Middle frontal gyrus (tissue), 1 donor: Measurements from ENCODE around the gene PCBP3.
"Not testable (repeated sequence)": the region's sequence is repeated elsewhere in the genome, so short reads cannot be mapped to it uniquely, and the experiment has no call there.

Source experiments
- DNase-seq: peaks from one replicate; pipeline ENCODE4 v3.0.0-alpha.2; 2015; ENCODE audit warnings: low spot score; ENCODE audit errors: extremely low spot score

Gene PCBP3

DNA sequence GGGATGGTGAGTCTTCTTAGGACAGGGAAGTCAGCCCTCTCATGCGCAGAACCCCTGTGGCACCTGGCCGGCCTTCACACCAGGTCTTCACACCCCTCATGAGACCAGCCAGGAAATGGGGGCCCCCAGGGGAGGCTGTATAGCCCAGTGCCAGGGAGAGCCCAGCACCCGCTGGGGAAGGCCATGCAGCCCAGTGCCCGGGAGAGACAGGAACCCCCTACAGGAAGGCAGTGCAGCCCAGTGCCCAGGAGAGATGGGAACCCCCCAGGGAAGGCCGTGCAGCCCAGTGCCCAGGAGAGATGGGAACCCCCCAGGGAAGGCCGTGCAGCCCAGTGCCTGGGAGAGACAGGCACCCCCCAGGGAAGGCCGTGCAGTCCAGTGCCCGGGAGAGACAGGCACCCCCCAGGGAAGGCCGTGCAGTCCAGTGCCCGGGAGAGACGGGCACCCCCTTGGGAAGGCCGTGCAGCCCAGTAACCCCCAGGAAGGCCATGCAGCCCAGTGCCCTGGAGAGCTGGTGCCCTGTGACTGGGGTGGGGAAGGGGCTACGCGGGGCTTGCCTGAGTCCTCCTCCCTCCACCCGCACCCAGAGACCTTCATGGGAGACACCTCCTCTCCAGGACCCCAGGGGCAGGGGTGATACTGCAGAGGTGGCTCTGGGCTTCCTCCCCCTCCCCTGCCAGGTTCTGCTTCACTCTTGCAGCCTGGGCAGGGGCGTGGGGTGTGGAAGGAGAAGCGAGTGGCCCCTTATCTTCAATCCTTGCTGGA is 227.5 kb downstream of the PCBP3 start:
- DNase-seq: no peak

DNA sequence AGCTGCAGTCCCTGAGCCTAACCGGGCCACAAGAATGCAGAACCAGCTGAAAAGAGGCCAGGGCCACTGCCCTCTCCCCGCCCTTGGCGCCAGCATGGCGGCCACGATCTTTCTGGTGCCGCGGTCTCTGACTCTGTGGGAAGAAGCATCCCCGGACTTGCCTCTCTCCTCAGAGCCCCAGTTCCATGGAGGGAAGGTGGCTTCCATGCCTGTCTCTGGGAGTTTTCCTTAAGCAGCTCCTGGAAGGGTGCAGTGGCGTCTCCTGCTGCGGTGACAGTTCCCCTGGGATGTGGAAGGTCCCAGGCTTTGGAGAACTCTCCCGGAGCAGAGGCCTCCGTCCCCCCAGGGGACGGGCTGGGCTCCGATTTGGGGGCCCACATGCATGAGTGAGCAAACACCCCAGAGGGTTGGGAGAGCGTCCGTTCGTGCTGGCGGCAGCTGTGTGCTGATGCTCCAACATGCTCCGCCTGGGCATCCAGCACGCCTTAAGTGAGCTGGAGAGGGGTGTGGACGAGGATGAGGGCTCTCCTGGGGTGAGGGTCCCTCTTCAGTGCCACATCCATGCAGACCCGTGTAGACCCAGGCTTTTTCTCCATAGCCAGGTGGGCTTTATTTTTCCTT is 228.2 kb downstream of the PCBP3 start:
- DNase-seq: no peak

DNA sequence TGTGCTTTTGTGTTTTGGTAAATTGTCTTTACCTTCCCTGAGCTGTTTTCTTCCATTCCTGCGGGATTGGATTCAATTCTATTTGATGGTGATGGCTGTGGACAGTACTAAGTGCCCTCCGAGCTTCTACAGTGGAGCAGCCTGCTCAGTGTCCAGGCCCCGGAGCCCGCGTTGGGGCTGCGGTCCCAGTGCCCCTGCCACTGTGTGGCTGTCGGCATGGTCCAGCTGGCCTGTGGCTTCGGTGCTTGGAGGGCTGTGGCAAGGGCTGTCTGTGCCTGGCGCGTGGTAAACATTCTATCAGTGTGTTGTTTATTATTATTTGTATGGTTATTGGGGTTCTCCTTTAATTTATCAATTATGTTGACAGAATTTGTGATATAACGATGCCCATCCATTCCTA is 228.9 kb downstream of the PCBP3 start:
- DNase-seq: no peak

DNA sequence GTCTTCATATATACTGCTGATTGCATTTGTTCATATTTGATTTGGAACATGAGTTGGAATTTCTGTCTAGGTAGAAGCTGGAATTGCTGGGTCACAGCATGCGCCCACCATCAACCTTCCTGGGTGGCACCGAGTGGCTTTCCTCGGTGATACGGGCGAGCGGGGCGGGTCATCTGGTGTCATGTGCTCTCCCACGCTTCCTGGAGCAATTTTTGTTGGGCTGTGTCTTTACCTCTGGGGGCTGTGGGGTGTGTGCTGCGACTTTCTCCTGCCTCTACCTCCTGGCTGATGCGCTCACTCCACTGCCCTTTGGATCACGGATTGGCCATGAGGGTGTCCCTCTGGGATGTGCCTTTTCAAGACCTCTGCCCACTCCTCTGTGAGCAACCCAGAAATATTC is 229.4 kb downstream of the PCBP3 start:
- no peak for DNase-seq

DNA sequence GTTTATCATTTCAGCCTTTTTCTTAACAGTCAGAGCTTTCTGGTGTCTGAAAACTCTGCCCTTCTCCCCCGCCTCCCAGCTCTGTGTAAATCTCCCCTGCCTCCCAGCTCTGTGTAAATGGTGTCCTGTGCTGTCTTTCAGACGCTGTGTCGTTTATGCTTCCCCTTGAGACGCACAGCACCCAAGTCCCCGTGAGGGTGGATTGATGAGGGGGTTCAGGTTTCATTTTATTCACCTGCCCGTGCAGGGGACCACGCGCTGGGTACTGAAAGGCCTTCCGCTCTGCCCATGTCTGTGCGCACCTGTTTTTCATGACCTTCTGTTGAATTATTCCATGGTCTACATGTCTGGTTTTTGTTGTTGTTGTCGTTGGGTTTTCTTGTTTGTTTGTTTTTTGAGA is 229.9 kb downstream of the PCBP3 start:
- no peak for DNase-seq

DNA sequence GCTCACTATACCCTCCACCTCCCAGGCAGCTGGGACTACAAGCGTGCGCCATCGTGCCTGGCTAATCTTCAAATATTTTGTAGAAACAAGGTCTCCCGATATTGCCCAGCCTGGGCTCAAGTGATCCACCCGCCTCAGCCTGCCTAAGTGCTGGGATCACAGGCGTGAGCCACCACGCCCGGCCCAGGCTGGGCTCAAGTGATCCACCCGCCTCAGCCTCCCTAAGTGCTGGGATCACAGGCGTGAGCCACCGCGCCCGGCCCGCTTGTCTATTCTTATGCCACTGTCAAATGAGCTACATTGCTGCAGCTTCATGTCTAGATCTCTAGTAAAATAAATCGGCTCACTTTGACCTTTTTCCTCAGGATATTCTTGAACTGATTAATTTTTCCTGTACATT is 230.3 kb downstream of the PCBP3 start:
- DNase-seq: no peak

DNA sequence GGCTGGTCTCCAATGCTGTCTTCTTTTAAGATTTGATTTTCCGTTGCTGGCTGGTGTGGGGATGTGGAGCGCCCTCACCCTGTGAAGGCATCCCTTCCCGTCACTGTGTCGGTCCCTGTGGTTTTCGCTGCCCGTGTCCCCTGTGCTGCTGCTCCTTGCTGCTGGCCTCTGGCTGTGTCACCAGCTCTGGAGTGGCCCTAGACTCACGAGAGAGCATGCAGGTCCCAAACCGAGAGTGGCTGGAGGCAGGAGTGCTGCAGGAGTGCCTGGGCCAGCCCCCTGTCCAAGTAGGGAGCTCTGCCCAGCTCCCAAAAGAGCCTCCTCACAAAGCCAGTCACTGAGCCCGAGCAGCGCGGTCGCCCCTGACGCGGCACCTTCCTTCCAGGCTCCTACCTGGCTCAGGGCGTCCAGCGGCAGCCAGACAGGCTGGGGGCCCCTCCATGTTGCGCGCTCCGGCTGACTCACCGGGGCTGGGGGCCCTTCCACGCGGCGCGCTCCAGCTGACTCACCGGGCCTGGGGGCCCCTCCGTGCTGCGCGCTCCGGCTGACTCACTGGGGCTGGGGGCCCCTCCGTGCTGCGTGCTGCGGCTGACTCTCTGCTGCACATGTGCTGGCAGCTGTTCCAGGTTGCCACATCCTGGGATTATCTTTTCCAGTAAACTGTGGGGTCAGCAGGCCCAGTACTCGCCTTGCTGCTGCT is 231.3 kb downstream of the PCBP3 start:
- DNase-seq: no peak

DNA sequence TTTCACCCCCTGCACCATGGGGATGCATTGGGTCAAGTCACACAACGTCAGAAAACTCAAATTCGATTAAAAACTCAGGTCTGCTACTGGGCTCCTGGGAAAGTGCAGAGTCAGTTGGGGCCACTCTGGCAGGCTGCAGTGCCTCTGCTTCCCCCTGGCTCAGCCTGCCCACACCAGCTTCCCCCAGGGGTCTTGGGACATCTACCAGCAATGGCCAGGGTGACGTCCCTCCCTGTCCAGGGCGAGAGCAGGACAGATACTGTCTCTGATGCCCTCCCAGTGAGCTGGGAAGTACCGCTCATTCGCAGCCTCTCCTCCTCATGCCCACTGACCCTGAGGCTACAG is 231.9 kb downstream of the PCBP3 start:
- no peak for DNase-seq

DNA sequence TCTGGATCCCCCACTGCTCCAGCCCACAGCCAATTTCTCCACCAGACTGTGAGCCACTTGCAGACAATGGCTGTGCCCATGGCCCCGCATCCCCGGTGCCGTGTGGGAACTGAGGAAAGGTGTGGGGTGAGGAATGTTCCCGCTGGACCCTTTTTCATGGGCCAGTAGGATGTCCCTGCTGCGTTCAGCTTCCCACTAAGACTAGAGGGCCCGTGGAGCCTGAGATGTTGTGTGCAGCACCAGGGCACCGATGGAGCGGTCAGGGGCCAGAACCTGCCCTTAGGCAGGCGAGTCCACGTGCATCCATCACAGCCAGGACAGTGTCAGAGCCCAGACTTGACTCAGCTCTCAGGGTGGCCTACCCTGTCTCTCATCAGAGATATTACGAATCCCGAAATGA is 232.4 kb downstream of the PCBP3 start:
- no peak for DNase-seq

DNA sequence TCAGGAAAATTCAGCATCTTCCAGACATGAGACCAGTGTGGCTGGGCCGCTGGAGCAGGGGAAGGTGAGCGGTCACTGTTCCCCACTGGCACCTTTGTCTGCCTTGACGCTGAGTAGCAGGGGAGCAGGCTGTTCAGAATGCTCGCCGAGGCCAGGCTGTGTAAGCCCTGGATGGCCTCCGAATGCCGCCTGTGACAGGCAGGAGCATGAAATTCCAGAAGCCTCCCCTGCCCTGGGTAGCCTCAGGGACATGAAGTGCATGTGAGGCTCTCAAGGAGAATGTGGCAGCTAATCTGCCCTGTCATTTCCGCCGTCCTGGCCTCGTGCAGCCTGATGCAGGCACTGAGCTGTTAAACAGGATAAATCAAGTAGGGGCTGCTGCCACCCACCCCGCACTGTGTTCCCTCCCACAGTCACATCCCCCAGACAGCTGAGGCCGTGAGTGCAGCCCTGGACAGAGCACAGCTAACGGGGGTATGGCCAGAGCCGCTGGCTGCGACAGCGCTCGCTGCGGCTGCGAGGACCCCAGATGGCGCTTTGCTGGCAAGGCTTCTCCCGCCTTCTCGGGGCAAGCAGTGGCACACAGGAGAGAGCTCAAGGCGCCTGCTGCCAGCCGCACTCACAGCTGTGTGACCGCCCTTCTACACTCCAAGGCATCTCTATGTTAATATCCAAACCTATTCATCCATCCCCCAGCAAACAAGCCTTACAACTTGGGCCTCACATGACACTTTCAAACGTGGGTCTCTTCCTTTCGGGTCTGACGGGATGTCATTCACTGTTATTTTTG is 233.1 kb downstream of the PCBP3 start:
- DNase-seq: no peak

DNA sequence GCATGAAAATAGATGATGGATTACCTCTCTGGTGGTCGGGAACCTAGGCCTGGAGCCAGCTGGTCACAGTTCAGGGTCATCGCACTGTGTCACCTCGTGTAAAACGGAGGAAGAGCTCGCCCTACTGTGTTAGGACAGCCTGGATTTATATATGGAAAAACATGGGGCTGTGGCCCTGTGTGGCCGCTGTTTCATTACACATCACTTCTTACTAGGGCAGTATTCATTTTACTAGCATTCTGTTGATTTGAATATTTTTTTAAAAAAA is 233.6 kb downstream of the PCBP3 start:
- no peak for DNase-seq

DNA sequence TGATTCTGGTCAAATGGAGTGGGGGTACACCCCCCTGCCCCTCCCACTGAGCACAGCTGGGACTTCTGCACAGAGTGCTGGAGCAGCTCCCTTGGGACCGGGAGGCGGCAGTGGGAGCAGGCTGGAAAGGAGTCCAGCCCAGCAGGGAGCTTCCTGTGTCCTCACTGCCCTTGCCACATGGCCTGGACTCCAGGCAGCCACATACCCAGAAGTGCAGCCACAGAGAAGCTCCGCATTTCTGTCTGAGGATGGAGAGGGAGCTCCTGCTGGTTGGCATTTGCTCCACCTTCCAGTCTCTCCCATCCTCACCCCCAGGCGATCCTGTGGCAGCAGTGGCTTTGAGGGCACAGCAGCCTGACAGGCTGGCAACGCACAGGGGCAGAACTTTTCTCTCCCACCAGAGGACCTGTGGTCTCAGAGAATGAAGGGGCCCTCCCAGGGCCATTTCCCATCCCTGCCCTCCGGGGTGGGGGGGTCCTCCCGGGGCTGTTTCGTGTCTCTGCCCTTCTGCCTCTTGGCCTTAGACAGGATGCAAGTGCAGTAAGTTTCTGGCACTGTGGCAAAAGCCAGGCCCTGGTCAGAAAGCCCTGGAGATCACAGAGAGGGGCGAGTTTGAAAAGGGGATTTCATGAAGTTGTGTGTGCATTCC is 234.4 kb downstream of the PCBP3 start:
- no peak for DNase-seq

DNA sequence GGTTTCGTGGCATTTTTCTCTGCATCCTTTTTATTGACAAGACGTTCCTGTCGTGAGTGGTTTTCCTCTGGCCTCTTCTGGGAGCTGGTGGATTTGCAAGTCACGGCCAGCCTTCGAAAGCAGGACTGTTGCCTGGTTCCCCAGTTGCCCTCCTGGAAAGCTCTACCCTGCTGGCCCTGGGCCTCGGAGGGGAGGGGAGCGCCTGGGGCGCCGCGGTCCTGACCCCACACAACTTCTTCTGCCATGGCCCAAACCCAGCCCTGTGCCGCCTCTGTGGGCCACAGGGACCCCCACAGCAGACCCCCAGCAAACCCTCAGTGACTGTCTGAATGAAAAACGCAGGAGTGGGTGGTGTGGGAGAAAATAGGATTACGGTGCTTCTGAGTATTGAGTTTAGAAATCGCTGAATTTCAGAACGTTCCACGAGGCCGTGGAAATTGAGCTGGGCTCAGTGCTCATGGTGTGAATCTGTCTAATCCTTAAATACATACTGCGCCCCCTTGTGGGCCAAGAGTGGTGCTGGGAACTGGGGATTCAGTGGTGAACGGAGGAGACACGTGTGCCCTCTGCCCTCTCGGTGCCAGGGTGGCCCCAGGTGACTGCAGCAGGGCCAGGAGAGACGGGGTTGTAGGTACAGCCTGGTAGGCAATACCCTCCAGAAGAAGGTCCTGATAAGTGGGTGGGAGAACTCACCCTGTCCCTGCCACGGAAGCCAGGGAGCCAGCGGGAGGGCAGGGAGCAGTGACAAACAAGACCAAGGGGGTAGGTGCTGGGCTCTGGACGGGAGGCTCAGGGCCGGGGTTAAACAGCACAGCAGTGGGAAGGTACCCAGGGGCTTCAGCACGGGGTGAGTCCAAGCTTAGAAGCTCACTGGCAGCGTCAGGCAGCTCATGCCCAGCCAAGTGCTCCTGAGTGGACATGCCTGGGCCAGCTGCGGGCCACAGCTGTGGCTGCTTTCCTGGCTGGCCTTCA is 236.9 kb downstream of the PCBP3 start:
- DNase-seq: no peak

DNA sequence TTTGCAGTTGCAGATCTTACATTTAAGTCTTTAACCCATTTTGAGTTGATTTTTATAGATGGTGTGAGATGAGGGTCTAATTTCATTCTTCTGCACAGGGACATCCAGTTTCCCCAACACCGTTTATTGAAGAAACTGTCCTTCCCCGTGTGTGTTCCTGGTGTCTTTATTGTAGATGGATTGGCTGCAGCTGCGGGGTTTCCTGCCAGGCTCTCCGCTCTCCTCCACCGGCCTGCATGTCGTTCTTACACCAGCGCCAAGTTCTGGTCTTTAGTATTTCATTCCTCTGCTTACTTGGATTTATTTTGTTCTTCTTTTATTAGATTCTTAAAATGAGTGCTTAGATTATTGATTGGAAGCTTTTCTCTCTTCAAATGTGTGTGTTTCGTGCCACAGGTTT is 239.1 kb downstream of the PCBP3 start:
- DNase-seq: no peak

DNA sequence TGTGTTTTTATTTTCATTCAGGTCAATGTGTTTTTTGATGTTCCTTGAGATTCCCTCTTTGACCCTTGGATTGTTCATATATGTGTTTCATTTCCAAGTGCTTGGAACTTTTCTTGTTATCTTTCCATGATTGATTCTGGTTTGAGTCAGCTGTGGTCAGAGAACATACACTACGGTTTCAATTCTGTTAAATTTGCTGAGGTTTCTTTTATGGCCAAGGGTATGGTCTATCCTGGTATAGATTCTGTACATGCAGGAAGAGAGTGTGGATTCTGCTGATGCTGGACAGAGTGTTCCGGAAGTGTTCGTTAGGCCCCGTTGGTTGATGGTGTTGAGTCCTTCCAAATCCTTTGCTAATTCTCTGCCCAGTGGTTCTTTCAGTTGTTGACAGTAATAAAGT is 239.6 kb downstream of the PCBP3 start:
- DNase-seq: no peak

DNA sequence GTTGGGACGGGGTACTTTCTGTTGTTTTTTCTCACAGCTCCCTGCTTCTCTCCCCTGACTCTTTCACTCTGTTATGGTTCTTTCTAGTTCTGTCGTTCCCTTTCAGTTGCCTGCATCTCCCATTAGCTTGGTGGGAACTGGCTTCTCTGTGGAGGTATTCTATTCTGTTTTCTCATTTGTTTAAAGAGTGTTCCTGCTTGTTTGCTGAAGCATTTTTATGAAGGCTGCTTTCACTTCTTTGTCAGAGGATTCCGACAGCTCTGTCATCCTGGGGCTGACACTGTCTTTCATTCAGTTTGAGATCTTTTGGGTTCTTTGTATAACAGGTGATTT is 242.0 kb downstream of the PCBP3 start:
- DNase-seq: no peak

DNA sequence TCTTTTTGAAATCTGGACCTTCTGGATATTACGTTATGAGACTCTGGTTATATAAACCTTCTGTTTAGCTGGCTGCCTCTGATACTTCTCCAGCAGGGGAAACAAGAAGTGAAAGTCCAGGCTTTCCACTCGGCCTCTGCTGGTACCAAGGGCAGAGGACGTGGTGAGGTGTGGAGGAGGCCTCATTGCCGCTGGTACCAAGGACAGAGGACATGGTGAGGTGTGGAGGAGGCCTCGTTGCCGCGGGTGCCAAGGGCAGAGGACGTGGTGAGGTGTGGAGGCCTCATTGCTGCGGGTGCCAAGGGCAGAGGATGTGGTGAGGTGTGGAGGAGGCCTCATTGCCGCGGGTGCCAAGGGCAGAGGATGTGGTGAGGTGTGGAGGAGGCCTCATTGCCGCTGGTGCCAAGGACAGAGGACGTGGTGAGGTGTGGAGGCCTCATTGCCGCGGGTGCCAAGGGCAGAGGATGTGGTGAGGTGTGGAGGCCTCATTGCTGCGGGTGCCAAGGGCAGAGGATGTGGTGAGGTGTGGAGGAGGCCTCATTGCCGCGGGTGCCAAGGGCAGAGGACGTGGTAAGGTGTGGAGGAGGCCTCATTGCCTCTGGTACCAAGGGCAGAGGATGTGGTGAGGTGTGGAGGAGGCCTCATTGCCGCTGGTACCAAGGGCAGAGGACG is 242.5 kb downstream of the PCBP3 start:
- not testable (repeated sequence) for DNase-seq

DNA sequence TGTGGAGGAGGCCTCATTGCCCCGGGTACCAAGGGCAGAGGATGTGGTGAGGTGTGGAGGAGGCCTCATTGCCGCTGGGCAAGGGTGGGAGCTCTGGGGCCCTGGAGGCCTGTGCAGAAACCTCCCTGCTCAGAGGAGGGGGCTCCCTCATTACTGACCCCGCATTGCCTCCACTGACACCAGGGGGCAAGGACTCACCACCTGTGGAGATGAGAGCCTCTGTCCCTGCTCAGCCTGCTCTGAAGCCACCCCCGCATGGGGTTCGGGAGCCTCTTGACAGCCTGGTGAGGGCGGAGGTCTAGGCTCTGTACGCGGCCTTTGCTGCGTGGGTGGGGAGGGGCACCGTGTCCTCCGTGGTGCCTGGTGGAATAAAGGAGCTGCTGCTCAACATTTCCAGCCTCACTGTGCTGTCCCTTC is 243.1 kb downstream of the PCBP3 start:
- DNase-seq: no peak

DNA sequence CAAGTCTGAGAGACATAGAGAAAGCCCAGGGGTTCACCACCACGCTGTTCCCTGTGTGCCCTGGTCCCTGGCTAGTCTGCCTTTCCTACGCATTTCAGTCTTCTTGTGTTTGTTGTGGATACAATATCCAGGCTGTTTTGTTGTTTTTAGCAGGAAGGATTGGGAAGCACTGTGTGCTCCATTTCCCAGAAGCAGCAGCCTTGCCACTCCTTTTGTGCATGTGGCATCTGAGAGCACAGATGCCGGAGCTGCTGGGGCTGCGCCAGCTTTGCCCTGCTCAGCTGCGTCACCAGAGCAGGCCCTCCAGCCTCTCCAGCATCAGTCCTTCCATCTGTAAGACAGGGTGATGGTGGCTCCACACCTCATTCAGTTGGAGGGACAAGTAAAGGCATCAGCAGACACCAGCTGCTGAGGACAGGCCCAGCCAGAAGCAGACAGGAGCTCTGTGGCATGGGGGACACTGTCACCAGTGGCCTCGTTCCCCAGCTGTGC is 243.6 kb downstream of the PCBP3 start:
- DNase-seq: no peak

DNA sequence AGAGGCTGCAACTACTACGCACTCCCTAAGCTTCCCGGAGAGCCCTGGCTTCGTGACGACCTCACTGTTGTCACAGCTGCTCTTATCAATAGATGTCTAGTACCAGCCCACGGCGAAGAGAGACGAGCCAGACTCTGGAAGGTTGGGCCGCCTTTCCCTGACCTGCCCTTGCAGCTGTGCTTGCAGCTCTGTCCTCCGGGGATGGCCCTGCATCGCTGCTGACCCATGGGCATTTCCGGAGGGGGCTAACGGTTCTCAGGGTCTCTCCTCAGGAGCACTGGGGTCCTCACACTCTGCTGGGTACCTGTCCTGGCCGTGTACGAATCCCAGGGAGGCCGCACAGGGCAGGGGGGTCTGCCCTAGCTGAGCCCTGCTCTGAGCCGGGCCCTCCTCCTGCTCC is 244.3 kb downstream of the PCBP3 start:
- no peak for DNase-seq
